ENCODE data around the gene PIWIL4.
"Not testable (repeated sequence)": the region's sequence is repeated elsewhere in the genome, so short reads cannot be mapped to it uniquely, and the experiment has no call there.

The PIWIL4 gene

DNA sequence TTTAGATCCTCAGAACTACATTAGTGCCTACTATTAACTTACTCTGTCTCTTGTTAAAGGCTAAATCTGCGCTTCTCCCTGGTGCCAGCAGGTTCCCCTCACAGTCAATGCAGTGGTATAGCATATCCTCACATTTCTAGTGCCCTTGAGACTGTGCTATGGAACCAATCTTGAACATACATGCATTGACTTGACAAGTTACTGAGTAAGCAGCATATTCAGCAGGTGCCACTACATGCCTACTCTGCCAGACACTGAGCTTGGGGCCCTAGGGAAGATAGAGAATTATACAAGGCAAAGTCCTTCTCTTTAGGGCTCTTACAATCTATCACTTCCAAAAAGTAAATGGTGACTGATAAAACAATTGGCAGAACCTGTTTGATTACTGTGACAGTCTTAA is 20.3 kb upstream of the PIWIL4 start:
- DNase-seq (ENCODE audit: low read depth in 1 of 2, low spot score in 1 of 2), result no peak

DNA sequence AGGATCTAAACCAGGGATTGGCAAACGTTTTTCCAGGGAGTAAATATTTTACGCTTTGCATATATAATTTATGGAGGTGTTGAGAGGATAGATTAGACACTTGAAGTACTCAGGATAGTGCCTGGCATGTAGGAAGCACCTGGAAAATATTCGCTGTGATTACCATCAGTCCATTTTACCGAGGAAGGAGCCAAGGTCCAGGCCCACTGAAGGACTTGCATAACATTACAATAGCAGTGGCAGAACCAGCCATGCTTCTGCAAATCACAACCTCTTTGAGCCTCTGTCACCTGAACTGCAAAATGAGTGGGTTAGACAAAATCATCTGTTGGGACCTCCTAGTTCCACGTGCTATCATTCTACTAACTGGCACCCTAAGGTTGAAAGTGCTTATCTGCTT is 18.0 kb upstream of the PIWIL4 start:
- DNase-seq (ENCODE audit: low read depth in 1 of 2, low spot score in 1 of 2), result no peak

DNA sequence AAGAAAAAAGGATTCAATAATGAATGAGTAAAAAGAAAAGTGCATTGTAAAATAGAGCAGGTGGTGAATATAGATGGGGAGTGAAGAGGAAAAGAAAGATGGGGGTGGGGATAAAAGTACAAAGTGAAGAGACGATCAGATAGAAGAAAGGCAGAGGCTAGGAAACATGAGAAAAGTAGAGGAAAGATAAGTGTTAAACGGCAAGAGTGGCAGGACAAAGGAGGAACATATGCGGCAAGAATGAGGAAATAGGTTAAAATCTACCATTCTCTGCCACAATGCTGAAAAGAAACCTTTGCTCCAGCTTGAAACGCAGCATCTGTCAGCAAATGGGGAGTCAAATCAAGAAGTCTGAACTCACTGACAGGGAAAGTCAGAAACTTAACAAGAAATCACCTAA is 16.7 kb upstream of the PIWIL4 start:
- DNase-seq (ENCODE audit: low read depth in 1 of 2, low spot score in 1 of 2), result no peak

DNA sequence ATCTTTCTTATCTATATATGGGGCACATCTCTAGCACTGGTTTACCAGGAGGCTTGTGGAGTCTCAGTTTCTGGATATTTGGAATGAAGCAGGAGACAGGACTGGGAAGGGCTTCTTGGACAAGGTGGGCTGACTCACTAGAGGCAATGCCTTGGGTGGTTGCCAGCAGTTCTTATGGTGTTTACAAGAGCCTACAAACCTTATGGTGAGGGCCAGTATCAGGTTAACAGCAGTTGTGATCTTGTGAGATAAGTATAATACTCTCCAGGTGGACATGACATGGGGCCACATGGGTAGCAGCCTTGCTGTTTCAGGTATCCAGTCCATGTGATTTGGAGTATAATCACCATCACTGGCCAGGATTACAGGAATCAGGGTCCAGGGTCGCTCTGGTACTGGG is 13.2 kb upstream of the PIWIL4 start:
- DNase-seq (ENCODE audit: low read depth in 1 of 2, low spot score in 1 of 2), result no peak

DNA sequence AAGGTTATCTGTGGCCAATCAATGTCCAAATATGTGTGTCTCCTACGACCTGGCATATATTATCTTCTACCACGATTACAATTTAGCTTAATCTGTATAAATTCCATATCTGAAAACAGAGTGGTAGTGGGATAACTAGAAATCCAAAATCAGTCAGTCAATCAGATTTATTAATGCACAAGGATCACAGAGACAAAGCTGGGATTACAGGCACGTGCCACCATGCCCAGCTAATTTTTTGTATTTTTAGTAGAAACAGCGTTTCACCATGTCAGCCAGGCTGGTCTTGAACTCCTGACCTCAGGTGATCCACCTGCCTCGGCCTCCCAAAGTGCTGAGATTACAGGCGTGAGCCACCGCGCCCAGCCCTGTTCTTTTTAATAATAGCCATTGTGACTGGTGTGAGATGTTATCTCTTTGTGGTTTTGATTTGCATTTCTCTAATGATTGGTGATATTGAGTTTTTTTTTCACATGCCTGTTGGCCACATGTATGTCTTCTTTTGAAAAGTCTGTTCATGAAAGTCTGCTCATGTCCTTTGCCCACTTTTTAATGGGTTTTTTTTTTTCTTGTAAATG is 11.3 kb upstream of the PIWIL4 start:
- DNase-seq (ENCODE audit: low read depth in 1 of 2, low spot score in 1 of 2), result not testable (repeated sequence)

DNA sequence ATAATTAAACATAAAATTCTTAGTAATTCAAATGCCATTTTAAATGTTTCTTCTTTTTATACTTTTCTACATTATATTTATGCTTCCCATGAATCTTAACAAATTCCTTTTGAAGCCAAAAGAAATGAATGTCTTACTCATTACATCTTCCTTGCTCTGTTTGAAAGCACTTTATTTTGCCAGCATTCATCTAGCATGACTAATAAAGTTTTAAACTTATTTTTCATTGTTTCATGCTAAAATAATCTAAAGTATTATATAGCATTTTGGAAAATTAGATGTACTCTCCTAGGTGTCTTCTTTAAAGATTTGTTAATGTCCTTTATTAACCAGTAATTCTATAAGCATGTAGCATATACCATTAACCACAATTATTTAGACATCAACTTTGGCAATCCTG is 9.7 kb upstream of the PIWIL4 start:
- DNase-seq (ENCODE audit: low read depth in 1 of 2, low spot score in 1 of 2), result no peak

DNA sequence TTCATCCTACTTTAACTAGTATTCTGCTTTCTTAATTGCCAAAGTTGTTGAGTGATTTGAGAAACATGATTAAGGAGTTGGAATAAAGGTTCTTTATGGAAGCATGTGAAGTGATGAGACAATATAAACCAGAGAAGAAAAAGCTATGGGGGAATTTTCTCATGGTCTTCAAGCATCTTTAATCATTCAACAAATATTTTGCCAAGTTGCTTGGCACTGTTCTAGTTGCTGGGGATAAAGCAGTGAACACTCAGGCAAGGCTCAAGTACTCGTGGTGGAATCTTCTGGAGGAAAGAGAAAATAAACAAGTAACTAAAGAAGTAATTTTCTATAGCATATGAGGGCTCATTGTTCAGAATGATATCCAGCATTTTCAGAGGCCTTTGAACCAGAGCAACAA is 9.2 kb upstream of the PIWIL4 start:
- DNase-seq (ENCODE audit: low read depth in 1 of 2, low spot score in 1 of 2), result no peak

DNA sequence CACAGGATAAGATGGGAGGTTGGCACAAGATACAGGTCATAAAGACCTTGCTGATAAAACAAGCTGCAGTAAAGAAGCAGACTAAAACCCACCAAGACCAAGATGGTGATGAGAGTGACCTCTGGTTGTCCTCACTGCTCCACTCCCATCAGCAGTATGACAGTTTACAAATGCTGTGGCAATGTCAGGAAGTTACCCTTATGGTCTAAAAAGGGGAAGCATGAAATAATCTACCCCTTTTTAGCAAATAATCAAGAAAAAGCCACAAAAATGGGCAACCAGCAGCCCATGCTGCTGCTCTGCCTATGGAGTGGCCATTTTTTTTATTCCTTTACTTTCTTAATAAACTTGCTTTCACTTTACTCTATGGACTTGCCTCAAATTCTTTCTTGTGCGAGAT is 8.7 kb upstream of the PIWIL4 start:
- no peak for DNase-seq (ENCODE audit: low read depth in 1 of 2, low spot score in 1 of 2)

DNA sequence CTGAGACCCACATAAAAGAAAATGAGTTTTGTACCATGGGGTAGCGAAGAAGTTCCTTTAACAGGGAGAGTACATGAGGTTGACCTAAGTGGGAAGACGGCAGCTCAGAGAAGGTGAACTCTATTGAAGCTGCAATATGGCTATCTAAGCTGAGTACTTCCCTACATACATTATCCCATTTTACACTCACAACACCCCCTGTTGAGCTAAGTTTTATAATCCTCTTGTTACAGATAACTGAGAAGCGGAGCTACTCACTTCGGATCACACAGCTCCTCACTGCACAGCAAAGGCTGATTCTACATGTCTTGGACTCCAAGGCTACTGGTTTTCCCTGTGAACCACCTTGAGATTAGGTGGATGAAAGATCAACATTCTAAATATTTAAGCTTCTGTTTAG is 8.2 kb upstream of the PIWIL4 start:
- DNase-seq (ENCODE audit: low read depth in 1 of 2, low spot score in 1 of 2), result no peak

DNA sequence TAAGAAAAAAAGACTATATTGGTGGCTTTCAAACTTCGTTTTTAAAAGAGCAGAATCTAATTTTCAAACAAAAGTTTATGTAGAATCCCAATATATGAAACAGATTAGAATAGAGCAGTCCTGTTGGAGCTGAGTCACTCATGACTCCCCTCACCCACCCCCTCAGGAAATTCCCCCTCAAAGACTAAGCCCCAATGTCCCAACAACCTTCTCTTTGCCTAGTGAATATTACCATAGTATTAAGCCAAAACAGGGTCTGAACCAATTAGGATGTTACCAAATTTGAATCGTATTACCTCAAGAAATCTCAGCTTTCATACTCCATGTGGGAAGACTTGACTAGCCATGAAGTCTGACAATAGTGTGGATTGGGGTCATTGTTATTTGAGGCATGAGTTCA is 7.8 kb upstream of the PIWIL4 start:
- DNase-seq (ENCODE audit: low read depth in 1 of 2, low spot score in 1 of 2), result no peak

DNA sequence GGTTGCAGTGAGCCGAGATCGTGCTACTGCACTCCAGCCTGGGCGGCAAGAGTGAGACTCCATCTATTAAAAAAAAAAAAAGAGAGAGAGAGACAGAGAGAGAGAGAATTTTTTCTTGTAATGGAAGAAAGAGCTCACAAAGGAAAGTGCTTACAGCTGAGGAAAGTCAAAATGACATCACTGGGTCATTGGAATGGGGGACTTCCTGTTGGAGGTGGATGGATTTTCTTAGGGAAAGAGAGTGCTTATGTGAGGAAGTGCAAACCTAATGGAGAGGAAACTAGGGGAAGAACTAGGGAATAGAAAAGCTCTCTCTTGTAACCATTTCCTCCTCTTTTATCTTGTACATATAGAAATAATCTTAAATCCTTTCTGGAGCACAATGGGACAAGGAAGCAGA is 6.3 kb upstream of the PIWIL4 start:
- DNase-seq (ENCODE audit: low read depth in 1 of 2, low spot score in 1 of 2), result no peak

DNA sequence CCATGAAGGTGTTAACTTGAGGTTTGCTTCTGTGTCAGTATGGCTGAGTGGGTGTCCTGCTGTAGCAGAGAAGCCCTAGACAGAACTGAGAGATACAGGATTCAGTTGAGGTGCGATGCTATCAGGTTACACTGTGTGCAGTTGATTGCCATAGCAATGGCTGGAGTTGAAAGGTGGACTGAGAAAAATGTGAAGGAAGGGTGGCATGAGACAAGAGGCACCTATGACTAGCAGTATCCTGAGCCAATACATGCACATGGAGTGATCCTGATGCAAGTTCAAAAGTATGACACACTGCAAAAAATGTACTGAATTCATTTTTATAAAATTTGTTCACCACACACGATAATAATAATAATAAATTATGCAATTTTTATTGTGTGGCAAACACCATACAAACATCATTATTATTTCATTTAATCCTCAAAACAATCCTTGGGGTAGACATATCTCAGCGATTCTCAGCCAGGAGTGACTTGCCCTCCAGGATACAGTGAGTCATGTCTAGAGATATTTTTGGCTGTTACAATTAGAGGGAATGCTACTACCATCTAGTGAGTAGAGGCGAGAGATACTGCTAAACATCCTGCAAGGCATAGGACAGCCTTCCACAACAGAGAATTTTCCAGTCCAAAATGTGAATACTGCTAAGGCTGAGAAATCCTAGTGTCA is 3.9 kb upstream of the PIWIL4 start:
- no peak for DNase-seq (ENCODE audit: low read depth in 1 of 2, low spot score in 1 of 2)

DNA sequence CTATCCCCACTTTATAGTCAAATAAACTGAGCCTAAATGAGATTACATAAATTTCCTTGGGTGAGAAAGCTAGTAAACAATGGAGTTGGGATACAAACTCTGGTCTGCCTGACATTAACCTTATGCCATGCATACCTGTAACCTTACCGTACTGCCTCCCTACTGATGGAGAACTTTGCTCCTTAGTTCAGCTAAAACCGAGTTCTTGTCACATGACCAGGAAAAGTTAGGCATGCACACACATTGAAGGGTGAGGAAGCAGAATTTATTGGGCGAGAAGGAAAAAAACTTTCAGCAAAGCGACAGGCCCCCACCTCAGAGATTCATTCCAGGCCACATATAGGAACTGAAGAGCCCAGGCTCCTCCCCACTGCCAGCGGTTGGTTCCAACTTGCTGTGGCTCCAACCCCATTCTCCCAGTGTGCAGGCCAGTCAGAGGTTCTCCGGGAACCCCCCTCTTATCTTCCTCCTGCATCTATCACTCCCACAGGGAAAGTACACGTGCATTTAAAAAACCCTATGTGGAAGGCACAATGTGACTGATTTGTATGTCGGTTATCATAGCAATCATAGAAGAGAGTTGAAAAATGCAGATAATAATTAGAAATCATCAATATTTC is 3.2 kb upstream of the PIWIL4 start:
- no peak for DNase-seq (ENCODE audit: low read depth in 1 of 2, low spot score in 1 of 2)

DNA sequence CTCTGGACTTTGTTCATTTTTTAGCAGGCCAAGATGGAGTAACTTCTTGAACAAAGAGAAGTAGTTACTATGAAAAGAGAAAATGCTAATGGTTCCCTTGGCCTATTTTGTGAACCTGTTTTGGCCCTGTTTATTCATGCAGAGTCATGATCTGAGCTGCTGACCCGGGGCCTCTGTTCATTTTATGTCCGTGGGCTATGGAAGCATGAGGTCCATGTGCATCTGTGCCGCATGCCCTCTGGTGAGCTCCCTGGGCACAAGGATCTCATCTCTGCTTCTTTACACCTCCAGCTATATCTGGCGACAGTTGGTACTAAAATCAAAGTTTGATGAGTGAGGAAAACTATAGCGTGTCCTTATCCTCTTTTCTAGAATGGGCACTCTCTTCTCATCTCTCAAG is 1.0 kb downstream of the PIWIL4 start:
- no peak for DNase-seq (ENCODE audit: low read depth in 1 of 2, low spot score in 1 of 2)

DNA sequence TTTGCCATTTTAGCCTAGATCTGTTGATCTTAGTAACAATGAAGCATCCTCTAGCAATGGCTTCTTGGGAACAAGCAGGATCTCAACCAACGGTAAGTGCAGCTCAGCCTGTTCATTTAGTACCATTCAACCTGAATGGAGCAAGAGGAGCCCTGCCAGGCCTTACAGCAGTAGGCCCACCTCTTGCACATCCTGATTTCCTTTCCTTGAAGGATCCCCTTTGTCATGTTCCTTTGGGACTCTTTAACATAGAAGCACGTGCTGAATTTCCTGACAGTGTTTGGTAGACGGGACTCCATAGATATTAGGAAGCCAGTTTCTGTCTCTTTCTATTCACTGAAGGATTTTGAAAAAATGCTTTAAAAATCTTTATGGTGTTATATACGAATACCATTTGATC is 1.5 kb downstream of the PIWIL4 start:
- DNase-seq (ENCODE audit: low read depth in 1 of 2, low spot score in 1 of 2), result no peak

DNA sequence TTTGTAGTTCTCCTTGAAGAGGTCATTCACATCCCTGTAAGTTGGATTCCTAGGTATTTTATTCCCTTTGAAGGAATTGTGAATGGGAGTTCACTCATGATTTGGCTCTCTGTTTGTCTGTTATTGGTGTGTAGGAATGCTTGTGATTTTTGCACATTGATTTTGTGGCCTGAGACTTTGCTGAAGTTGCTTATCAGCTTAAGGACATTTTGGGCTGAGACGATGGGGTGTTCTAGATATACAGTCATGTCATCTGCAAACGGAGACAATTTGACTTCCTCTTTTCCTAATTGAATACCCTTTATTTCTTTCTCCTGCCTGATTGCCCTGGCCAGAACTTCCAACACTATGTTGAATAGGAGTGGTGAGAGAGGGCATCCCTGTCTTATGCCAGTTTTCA is 5.8 kb downstream of the PIWIL4 start:
- DNase-seq (ENCODE audit: low read depth in 1 of 2, low spot score in 1 of 2), result not testable (repeated sequence)

DNA sequence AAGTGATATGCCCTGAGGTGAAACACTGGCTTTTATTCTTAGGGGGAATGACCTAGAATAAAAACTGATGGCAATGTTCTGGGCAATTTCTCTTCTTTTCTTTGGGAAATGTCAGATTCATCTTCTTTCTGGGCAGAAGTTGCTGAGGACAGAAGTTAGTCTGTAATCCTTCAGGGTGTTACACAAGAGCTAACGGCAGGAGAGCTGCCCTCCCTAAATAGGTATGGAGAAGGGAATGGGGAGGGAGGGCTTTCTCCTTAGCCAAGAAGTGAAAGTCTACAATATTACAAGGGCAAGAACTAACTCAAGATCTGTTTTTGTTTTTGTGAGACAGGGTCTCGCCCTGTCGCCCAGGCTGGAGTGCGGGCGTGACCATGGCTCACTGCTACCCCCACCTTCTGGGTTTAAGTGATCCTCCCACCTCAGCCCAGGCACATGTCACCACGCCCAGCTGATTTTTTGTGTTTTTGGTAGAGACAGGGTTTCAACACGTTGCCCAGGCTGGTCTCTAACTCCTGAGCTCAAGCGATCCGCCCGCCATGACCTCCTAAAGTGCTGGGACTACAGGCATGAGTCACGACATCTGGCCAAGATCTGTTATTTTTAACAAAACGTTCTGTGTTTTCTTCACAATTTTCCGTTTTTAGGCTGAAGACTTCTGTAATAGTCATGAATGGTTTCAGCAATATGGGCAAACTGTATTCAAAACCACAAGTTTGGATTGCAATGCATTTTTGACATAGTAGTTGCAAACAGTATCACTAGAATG is 7.2 kb downstream of the PIWIL4 start:
- DNase-seq (ENCODE audit: low read depth in 1 of 2, low spot score in 1 of 2), result no peak

DNA sequence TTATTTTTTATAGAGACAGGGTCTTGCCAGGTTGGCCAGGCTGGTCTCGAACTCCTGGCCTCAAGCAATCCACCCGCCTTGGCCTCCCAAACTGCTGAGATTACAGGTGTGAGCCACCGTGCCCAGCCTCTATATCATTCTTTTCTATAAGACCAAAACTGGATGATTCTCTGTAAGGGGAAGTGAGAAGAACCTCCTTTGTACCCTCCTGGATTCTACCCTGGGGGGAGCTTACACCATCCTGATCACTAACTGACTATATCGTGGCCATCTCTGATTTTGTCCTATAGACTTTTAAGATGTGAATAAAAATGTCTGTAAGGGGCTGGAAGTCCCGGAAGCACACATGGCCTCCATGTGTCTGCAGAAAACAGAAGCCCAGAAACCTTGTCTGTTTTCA is 9.1 kb downstream of the PIWIL4 start:
- DNase-seq (ENCODE audit: low read depth in 1 of 2, low spot score in 1 of 2), result no peak

DNA sequence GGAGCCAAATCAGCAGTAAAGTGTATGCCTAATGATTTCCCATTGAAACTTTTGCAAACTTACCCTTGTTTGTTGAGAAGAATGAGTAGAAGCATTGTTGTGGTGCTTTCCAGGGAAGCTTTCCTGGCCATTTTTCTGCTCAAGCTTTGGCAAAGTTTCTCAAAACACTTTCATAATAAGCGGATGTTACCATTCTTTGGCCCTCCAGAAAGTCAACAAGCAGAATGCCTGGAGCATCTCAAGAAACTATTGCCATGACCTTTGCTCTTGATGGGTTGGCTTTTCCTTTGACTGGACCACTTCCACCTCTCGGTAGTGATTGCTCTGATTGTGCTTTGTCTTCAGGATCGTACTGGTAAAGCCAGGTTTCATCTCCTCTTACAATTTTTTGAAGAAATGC is 10.7 kb downstream of the PIWIL4 start:
- no peak for DNase-seq (ENCODE audit: low read depth in 1 of 2, low spot score in 1 of 2)

DNA sequence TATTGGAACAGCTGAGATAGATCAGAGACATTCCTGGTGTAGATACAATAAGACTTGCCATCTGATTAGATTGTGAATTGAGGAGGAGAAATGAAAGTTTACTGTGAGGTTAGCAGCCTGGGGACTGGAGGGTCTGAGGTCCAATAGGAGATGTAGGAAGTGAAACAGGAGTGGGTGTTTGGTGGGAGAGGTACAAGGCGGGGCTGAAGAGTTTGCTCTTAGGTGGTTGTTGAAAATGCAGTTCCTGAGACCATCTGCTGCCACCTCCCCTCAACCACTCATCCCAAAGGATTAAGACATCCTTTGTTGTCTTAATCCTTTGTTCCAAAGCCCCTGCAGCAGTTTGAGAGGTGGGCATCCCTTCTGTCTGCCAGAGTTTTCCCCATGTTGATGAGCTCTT is 14.8 kb downstream of the PIWIL4 start:
- no peak for DNase-seq (ENCODE audit: low read depth in 1 of 2, low spot score in 1 of 2)

DNA sequence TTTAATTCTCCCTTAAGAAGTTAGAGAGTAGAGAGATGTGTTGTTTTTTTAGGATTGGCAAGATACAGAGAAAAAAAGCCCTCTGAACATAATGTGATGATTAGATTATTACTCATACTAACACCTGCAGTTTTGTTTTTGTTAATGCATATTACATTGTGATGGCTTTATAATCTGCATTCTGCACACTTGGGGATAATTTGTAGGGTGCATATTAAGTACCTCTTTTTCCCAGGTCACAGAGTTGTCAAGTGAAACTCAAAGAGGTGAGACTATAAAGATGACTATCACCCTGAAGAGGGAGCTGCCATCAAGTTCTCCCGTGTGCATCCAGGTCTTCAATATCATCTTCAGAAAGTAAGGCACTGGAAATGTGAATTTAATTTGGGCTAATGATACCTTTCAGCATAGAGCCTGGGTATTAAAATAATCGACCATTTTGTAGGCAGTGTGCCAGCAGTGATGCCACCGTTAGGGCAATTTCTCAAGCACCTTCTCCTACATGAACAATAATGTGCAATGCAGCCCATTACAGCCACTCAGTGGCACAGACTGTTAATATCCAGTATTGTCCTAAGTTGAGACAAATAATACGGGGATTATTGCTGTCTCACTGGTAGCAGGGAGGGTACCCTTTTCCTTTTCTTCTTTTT is 16.2 kb downstream of the PIWIL4 start:
- no peak for DNase-seq (ENCODE audit: low read depth in 1 of 2, low spot score in 1 of 2)

All from activated T-helper 1 cell treated with anti-CD3 and anti-CD28 coated beads, Interleukin-2, amount 50 U/mL, for 16 hours (primary cell).